OCI-M2 (cell line): ENCODE data around the gene CDK9.

Experiments
- DNase-seq: peaks from one replicate; lab custom pipeline; 2025; ENCODE audit not compliant: unreplicated experiment; lab: John Stamatoyannopoulos, UW

CDK9 gene

DNA sequence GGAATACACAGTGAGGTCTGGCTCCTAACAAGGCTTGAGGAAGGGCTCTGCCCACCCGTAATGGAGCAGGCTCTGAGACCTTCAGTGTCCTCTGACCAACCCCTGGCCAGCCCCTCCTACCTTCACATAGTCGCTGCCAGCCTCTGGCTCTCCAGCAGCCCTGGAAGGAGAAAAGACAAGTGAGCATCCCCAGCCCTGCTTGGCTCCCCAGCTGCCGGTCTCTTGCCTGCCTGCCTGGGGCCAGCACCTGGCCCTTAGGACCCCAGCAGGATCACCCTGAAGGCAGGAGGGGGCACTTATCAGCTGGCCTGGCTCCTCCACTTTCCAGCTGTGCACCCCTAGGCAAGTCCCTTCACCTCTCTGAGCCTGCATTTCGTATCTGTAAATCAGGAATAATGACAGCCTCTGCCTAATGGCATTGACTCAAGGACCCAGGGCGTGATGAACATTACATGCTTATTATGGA lies 24.3 kb upstream of the CDK9 start:
- DNase-seq, result no peak

DNA sequence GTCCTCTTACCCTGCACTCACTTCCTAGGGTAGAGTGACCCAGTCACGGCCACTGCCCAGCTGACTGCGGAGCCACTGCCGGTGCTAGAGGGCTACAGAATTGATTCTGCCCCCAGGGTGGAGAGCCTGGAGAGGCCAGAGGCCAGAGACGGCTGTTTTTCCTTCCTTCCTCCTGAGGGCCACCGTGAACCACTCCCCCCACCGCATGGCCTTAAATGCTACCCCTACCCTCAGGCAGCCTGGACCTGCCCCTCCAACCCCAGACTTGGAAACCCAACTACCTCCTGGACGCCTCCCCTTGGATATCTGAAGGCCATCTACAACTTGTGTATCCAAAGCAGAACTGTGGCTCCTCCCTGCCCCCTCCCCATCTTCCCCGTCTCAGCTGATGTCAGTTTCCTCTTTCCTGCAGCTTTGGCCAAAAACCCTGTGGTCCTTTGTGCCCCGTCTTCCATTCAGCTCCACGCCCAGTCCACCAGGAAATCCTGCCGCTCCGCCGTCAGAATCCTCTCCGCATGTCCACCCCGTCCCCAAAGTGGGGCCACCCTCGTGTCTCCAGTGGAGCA lies 23.6 kb upstream of the CDK9 start:
- no peak for DNase-seq

DNA sequence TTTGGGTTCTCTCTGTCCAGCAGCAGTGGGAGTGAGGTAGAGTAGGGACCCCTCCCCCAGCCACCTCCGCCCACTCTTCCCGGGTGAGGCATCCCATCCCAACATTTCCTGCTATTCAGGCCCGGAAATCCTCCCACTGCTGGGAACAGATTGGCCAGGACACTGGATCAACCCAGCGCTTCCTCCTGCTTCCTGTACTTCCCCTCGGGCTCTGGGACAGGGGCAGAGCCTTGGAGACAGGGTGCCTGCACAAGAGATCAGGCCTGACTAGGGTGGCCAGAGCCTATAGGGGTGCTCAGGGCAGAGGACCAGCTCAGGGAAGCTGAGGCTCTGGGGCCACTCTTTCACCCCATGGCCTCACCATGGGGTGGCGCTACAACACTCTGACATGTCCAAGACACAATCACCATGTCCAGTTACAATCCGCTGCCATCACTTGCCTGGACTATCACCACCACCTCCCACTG lies 21.9 kb upstream of the CDK9 start:
- no peak for DNase-seq

DNA sequence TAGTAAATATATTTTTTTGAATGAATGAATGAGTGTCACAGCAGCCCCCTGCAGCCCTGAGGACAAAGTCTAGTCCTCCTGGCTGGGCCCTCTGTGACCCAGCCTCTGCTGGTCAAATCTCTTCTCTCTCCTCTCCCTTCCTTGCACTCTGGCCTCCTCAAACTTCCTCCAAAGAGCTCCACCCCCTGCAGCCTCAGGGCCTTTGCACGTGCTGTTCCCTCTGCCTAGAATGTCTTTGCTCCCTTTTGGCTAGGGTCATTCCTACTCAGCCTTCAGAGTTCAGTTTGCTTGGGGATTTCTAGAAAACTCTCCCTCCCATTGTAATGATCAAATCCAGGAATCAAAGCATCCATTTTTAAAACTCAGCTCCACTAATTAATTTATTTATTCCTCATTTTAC lies 20.4 kb upstream of the CDK9 start:
- no peak for DNase-seq

DNA sequence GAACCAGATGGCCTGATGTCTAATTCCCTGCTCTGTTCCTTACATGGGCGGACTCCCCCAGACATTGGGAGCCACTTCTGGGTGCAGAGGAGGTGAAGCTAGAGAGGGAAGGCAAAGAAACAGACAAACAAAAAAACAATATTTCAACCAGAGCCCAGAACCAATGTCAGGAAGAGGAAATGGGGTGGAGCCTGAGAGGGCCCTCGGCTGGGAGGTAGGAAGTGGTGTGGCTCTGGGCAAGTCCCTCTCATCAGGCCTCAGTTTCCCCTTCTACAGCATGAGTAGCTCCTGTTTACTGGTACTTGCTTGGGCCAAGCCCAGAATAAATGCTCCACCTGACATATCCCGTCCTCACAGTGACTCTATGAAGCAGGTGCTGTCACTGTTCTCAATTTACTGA lies 18.4 kb upstream of the CDK9 start:
- DNase-seq, result no peak

DNA sequence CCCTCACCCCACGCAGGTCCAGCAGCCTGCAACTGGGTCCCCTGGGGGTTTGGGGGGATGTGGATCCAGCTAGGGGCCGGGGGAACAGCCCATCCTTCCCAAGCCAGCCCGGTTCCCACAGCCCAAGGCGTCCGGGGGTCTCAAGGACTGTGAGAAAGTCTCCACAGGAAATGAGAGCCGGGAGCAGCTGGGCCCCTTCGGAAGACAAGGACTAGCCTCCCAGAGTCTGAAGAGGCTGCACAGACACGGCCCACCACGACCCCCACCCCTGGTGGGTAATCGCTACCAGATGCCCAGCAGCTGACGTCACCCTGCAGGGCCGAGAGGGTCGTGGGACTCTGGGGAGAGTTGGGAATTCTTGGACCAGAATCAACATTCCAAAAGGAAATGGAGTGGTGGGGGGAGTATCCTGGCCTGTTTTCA lies 17.9 kb upstream of the CDK9 start:
- DNase-seq, result no peak

DNA sequence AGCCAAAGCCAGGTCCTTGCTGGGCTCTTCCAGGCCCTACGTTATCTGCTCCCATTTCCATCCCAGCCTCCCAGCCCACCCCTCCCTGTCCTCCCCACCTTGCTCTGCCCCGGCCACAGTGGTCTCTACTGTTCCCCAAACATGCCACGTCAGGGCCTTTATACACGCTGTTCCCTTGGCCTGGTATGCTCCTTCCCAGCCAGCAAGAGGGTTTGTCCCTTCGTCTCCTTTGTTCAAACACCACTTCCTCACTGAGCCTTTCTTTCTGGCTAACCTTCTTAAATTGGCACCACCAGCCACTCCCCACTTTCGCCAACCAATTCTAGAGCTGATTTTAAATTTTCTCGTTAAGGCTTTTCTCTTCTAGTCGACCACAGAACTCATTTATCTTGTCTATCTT lies 17.1 kb upstream of the CDK9 start:
- DNase-seq, result no peak

DNA sequence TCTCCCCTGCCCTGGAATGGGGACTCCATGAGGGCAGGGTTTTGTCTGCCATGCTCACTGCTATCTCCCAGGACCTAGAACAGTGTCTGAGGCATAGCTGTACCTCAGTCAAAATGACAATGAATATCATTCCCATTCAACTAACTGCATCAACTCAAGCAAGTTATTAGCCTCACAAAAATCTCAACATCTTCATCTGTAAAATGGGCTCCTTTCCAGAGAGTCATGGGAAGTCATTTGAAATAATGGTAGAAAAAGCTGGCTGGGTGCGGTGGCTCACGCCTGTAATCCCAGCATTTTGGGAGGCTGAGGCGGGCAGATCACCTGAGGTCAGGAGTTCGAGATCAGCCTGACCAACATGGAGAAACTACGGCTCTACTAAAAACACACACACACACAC lies 16.7 kb upstream of the CDK9 start:
- no peak for DNase-seq

DNA sequence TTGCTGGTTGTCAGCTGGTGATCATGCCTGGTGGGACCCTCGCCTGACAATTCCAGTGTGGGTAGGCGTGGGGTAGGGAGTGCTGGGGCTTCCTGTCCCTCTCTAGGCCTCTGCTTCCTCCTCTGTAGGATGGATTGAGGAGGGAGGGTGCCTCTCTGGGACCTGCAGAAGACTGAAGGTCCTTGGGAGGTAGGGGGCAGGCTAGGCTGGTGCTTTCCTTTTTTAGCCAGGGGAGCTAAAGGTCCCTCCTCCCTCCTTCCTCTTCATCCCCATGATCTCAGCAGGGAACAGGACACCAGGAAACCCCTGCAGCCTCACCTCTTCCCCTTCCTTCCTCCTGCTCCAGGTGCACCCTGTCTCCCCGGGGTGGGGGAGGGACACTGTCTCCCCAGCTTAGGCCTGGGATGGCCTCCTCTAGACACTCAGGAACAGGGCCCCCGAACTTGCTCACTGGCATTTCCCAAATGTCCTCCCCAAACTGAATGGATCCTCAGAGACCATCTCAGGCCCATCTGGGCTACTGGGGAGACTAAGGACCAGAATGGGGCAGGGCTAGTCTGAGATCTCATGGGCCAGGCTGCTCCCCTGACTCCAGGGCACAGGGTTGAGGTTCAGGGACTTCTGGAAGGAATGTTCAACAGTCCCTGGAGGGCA lies 15.8 kb upstream of the CDK9 start:
- no peak for DNase-seq

DNA sequence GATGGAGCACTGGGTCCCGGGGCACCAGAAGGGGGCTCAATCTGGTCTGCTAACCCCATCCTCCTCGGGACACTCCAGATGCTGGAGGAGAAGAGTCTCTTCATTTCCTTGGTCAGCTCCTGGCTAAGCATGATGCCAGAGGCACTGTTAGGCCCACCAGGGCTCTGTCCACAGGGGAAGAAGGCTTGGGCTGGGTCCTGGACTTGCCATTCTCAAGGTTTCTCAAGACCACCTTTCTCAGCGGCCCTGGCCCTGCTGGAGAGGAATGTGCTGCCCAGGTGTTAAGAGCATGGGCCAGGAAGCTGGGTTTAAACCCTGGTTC lies 15.3 kb upstream of the CDK9 start:
- DNase-seq, result no peak

DNA sequence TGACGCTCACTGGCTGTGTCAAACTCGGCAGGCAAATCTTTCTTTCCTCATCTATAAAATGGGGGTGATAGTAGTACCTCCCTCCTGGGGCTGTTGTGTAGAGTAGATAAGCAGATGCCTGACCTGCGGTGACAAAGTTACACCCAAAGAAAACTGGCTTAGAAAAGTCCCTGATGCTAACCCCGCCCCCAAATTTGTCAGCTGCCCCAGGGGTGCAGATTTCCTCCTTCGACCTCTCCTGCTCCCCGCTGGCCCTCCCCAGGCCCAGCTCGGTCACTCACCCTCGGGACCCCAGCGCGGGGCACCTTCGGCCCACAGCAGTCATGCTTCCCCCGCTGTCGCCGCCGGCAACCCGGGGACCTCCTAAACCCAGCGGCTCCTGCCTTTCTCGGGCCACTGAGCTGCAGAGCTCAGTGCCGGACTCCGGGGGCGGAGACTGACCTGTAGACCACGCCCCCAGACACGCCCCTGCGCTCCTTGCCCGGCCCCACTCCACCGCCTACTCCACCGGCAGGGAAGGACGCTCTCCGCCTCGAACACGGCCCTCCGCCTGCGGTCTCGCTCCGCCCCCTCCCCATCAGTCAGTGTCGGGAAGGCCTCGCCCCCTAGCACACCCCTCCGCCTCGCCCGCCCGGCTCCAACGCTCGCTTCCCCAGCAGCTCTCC lies 14.8 kb upstream of the CDK9 start:
- DNase-seq, result peak; percentile 89

DNA sequence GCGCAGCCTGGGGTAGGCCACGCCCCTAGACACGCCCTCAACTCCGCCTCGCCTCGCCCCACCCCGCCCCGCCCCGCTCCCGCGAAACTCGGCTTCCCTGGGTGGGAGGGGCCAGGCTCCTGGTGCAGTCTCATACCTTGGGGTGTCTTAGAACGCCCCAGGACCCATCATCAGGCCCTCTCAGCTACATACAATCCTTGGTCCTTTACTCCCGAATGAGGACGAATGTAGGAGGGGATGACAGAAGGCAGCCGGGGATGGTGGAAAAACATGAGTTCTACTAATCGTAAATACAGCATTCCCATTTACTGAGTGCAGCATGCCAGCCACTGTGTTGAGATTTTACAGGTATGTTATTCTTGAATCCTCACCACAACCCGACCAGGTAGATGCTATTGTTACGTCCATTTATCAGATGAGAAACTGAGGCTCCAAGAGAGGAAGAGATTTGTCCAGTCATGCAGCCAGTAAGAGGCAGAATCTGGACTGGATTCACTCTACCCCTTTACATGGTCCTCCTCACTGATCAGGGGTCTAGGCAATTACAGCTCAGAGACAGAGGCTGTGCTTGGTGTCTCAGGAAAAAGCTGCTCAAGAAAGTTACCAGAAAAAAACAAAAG lies 14.2 kb upstream of the CDK9 start:
- DNase-seq, result no peak

DNA sequence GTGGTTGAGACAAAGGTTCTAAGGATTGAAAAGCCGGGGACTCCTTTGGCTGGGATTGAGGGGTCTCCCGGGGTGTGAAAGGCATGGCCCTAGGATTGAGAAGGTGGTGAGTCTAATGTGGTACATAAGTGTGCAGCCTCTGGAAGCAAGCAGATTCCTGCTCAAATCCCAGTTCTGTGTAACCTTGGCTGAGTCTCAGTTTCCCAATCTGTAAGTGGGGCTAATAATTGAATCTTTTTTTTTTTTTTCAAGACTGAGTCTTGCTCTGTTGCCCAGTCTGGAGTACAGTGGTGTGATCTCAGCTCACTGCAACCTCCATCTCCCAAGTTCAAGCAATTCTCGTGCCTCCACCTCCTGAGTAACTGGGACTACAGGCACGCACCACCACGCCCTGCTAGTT lies 13.2 kb upstream of the CDK9 start:
- no peak for DNase-seq

DNA sequence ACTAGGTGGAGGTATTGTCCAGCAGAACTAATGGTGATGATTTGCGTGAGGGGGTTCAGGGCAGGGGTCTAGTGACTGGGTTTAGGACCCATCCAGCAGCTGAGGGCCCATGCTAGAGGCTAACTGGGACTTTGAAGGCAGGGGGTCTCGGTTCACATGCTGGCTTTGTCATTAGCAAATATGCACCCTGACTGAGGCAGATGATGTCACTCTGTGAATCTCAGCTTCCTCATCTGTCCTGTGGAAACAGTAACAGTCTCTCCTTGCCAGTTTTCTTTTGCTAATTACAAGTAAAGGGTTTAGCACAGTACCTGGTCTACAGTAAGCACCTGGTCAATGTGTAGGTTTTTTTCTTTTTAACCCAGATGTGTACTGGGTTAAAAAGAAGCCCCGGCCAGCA lies 12.6 kb upstream of the CDK9 start:
- no peak for DNase-seq

DNA sequence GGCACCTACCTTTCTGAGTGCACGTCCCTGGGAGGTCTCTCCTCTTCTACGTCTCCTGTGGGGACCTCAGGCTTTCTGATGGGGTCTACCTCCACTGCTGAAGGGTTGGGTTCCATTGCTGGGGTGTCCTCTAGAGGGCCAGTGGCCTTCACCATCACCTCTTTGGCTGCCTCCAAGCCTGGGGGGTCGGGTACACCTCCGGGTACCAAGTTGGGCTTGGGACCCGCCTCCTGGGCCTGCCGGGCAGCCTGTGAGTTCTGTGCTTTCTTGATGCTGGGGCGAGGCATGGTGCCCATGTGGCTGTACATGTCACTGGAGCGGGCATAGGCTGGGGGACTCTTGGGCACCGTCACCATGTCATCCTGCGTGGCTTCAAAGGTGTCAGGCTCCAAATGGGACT lies 11.9 kb upstream of the CDK9 start:
- no peak for DNase-seq

DNA sequence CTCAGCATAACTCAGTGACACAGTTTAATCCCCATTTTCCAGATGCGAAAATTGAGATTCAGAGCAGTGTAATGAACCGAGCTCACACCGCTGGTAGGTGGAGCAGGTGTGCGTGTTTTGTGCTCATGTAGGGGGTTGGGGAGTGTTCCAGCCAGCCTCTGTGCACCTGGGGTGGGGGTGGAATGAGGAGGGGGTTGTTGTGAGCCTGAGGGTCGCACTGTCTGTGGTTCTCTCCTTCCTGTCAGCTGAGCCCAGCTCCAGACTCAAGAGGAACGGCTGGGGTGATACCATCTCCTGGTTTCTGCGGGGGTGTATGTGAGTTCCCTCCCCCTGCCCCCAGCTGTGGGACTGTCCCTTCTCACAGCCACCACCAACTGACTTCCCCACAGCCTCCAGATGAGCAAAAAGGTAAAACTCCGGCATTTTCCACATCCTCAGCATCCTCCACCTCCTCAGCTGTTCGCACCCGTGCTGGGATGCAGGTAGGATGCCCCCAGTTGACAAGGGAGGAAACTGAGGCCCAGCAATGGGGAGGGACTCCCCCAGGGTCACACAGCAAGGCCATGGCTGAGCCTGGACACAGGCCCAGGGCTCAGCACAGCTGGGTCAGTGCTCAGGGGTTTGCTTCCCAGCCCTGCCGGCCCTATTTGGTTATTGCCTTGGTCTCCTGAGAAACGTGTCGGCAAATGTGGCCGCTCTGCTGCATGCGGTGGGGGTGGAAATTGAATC lies 9.5 kb upstream of the CDK9 start:
- DNase-seq, result no peak

DNA sequence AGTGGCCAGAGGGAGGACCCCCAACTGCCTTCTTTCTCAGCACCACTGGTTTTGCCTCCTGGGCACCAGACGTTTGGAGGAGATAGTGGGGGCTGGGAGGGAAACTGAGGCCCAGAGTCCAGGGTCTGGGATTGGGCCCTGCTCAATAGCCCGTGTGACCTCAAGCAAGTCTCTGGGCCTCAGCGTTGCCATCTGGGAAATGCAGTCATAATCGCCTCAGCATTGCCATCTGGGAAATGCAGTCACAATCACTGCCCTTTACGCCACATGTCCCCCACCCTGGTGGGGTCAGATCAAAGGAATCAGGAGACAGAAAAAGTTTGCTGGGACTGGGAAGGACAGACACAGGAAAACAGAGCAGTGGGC lies 8.9 kb upstream of the CDK9 start:
- no peak for DNase-seq

DNA sequence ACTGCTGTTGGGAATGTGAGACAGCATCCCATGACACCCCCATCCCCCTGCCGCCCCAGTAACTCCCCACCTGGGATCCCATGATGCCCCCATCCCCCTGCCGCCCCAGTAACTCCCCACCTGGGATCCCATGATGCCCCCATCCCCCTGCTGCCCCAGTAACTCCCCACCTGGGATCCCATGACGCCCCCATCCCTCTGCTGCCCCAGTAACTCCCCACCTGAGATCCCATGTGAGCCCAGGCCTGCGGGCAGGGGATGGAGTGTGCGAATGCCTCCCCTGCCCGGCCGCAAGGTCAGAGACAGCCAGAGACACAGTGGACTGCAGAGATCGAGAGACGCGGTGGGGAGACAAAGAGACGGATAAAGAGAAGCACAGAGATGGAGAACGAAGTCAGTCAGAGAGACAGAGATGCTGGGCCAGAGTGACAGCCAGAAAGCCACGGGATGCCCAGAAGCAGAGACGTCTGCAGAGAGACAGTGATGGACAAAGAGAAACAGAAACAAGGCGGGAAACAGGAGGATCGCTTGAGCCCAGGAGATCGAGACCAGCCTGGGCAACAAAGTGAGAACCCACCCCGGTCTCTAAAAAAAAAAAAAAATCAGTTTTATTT lies 8.4 kb upstream of the CDK9 start:
- no peak for DNase-seq

DNA sequence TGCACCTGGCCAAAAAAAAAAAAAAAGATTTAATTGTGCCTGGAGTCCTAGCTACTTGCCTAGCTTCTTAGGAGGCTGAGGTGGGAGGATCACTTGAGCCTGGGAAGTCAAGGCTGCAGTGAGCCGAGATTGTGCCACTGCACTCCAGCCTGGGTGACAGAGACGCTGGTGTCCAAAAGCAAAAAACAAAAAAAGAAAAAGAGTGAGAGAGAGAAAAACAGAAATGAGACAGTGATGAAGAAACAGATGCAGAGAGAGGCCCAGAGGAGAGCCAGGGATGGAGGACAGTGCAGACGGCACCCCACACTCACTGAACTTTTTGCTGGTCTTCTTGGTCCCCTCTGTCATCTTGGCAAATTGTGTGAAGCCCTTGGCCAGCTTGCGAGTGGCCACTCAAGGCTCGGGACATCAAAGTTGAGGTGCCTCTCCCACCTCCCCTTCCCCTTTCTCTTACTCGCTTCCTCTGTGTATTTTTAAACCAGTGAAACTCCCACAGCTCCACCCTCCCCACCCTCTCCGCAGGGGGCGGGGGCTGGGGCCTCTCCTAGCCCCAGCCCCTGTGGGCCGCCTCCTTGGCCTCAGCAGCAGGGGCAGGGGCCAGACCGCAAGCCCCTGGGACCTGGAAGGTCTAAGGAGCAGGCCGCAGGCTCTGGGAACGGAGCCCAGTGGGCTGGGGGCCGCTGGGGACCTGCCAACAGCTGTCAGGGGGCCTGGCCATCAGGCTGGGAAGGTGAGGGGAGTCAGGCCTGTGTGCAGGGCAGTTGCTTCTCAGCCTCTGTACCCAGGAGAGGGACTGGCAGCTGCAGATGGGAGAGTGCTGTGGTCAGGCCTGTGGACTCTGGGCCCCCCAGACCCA lies 7.3 kb upstream of the CDK9 start, which contains the start of gene SH2D3C:
Gene SH2D3C, minus strand, starts transcription at position 387 of the 856 bp plus-strand sequence. Its CDS starts 39 bp downstream, at position 348.
- DNase-seq, result no peak
